Endothelial cell of hepatic sinusoid (primary cell): ENCODE results near the gene METTL6.
"Not testable (repeated sequence)": the region's sequence is repeated elsewhere in the genome, so short reads cannot be mapped to it uniquely, and the experiment has no call there.

Experiments
- in situ Hi-C: cut with HindIII; loops from 2 replicates; pipeline ENCODE4 v1.10.0; 2017; ENCODE audit warnings: low sequenced_read_pairs

The METTL6 gene, protein sequence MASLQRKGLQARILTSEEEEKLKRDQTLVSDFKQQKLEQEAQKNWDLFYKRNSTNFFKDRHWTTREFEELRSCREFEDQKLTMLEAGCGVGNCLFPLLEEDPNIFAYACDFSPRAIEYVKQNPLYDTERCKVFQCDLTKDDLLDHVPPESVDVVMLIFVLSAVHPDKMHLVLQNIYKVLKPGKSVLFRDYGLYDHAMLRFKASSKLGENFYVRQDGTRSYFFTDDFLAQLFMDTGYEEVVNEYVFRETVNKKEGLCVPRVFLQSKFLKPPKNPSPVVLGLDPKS

DNA sequence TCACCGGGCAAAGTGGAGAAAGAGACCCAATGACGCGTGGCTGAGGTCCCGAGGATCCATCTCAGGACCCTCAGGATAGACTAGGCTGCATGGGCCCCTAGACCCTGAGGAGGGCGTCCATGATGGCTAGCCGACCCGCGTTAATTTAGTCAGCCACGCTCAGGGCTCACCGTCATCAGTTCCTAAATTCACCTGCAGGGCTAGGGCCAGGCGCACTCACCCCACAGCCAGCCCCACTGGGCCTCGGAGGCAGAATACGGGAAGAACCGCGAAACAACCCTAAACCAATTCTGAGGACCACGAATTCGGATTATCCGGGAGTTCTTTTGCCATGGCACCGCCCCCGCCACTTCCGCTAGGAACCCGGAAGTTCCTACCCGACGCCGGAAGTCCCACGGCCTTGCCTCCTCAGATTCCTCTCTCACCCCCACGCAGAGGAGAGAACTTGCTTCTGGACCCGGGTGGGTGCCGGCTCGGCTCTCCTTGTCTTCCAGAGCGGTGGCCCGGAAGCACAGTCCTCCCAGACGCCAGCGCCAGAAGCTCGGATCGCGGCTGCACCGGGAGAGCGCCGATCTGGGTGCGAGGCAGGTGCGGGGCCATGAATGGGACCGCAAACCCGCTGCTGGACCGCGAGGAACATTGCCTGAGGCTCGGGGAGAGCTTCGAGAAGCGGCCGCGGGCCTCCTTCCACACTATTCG lies at the start of gene METTL6, which contains the start of gene EAF1:
METTL6 (minus strand) TSS at position 363 of the 699 bp plus-strand sequence. CDS start 1,033 bp downstream, outside the sequence.
EAF1 (plus strand) TSS at position 417 of the 699 bp plus-strand sequence; CDS start at position 599, 182 bp downstream.
- in situ Hi-C loops: loop anchor here (25.0 kb wide), 1 partner anchor 90 kb away; the partner anchor contains the start of gene SH3BP5

DNA sequence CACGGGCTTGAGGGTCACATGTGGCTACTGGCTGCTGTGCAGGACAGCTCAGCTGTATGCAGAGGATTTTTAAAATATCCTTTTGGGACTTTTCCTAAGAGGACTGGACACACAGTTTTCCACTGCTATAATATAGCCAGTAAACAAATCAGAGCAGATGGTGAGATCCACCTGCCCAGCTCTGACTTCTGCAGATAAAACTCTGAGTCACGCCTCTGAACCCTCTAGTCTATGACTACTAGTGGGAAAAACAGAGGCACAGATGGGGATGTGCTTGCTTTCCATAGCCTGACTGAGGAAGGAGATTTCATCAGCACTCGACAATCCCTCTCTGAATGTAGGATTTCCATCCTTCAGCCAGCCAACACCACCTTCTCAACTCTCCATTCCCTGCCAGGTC lies 49.0 kb upstream of the METTL6 start:
- in situ Hi-C loops: no loop called here

DNA sequence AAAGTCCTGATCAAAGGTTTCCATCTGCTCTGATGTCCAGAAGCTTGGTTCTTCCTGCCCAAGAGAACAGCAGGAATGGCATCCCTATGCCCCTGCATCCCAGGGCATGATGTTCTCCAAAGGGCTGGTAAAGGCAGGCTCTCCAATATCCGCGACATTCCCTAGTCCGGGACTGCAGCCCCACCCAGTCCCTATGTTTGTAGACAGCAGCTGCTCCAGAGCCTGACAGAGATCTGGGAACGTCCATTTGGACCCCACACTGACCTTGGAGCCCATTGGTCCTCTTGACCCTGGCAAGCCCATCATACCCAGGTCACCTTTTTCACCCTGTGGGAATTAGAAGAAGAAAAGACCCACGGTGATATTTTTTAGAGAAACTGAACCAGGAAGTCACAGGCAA lies 47.8 kb upstream of the METTL6 start:
- in situ Hi-C loops: no loop called here

DNA sequence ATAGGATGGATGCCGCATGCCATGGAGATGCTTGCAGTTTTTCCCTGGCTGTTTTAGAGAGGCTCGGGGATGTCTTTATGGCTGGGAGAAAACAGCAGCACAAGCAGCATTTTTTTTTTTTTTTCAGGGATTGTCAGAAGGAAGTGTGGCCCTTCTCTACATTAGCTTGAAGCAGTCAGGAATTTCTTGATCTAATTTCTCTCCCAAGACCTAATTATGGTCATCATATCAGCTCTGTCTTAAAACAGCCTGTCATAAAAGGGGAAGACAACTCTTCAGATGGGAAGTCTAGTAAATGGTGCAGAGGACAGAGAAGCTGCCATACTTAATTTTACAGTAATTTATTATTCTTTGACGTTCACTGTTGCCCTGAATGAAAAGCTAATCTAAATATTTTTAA lies 44.5 kb upstream of the METTL6 start:
- in situ Hi-C loops: no loop called here

DNA sequence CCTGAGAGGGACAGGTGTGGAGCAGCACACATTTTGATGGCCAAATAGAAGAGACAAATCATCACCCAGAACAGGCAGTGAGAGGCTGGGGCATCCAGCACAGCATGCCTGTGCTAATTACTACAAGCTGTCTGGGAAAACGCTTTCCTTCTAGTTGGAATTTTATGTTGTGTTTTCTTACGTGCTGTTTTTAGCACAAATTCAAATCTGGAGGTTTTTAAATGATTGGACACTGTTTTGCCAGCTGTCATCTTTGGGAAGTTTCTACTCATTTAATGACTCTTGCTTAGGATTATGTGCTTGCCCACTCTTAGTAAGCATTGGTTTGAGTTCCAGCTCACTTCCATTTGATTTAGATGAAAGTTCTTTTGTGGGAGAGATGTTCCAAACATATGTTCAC lies 43.5 kb upstream of the METTL6 start:
- in situ Hi-C loops: no loop called here

DNA sequence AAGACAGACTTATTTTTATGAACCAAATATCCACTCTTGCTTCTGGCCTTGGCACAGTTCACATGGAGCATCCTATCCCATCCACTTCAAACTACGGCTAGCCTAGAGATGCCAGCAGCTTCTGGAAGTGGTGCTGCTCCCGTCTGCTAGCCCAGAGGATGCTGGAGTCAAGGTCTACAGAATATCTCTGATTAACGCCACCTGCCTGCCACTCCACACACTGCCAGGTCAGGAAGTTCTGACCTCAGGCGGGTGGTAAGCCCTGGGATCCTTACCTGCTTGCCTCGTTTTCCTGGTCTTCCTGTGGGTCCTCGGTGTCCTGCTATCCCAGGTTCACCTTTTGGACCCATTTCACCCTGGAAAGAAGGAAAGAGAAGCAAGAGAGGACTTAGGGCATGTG lies 42.9 kb upstream of the METTL6 start:
- in situ Hi-C loops: no loop called here

DNA sequence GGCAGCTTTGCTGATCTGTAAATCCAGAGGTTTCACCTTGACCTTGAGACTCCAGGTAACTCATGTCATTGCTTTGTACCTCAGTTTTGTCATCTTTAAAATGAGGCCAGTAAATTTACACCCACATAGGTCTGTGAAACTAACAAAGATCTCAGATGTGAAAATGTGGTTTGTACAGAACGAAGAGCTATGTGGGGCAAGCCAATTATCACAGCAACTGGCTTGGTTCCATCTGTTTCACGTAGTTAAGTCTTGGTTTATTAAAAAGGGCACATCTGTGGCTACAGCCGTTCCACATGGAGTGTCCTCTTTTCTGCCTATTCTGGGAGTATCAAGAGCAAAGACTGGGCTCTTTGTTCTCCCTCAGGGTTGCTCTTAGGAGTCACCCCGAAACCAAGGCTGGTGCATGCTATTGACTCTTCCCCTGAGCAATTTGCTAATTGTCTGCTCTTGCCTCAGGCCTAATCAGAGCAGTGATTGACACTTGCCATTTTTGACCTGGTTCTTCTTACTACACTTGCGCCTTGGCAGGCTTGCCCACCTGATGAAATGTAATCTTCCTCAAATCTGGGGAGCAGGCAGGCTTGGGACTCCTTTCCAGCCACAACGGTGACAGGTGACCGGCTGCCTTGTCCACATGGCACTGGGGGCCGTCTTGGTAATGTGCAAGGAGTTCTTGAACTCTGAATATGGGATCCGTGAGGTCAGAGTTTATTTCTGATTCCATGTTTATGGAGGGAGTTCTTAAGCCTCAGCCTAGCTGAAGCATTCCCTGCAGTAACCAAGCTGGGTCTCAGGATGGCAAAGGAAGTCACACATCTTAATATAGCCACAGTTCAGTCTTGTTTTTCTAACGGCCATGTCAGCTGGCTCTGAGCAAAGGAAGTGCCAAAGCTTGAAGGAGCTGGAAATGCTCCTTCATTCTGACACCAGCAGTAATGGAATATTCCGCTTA lies 40.2 kb upstream of the METTL6 start:
- in situ Hi-C loops: loop anchor here (5.0 kb wide), 1 partner anchor 60 kb away; no protein-coding TSS in a partner anchor

DNA sequence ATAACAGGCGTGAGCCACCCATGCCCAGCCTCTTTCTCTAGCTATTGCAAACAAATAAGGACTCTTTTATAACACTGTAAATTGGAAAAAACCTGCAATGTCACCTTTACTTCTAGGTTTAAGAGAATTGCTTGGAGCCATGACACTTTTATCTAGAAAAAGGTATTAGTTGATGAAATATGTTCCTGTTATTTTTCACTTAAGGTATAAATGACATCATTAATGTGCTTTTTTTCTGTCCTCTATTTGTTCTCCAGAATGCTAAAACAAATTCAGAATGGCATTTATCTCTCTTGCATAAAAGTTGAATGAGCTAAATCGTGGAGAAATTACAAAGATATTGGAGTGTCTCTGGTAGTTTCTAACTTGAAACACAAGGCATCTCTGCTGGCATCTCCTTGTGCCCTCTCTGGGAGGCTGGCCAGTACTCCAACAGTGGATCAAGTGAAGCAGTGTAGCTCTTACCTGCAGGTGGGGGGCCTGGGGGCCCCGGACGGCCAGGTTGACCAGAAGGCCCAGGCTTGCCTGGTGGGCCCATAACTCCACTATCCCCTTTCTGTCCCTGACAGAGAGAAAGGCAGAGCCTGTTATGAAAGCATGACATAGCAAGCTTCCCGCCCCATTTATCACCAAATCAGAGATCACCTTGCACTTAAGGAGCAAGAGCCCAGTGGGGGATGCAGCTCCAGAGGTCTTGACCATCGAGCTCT lies 38.7 kb upstream of the METTL6 start:
- in situ Hi-C loops: loop anchor here (5.0 kb wide), 1 partner anchor 59 kb away; no protein-coding TSS in a partner anchor

DNA sequence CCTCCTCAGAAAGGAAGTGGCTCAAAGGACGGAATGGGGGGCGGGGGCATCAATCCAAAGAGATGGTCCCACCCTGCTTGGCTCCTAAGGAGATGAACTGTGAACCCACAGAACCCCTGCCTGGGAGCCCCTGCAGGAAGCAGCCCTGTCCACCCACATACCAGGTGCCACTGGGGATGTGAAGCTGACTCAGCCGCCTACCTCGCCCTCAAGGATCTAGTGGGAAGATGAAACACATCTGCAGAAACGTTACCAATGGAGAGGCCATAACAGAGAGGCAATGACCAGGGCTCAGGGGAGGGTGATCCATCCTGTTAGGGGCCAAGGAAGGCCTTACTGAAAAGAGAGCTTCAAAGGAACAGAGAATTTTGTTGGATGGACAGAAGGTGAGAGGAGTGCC lies 35.1 kb upstream of the METTL6 start:
- in situ Hi-C loops: no loop called here

DNA sequence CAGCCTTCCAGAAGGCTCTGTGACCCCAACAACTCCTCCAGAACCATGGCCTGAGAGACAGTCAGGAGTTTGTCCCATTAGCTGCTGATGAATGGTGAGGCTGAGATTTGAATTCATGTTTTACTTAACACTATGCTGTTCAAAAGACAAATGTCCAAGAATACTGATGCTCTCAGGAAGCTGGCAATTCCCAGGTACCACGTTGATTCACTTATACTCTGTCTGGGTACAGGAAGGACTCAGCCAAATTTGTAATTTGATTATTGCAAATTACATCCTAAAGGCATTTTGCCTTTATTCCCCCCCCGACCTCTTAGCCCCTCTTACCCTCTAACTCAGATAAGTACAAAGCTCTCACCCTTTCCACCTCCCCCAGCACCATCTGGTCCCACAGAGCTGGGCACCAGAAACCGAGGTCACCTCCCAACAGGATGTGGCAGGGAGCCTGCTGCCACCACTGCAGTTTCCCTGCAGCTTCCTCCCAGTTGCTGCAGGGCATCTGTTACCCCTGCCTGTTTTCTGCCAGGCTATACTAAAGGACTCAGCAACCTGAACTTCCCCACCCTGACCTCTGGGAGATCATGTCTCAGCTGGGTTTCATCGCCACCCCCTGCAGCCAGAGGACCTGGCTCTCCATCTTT lies 33.7 kb upstream of the METTL6 start:
- in situ Hi-C loops: no loop called here

DNA sequence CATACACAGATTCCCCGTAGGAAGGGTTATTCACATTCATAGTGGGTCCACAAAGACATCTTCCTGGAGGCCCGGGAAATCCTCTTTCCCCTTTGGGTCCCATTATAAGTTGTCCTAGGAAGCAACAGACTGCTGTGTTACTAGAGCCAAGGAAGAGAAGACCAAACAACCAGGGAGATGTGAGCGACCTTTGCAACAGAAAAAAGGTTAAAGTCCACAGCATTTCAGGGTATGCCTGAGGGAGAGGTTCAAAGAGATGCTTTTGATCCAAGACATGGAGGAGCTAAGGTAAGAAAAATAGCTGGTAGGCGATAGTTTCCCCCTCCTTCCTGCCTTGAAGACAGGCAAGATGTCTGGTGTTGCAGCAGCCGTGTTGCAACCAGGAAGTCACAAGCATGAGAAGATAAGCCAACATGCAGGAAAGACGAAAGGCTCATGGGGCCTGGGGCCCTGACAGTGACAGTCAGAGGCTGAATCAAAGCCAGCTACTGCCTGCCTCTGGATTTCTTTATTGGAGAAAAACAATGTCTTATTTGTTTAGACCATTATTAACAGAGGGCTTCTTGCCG lies 31.0 kb upstream of the METTL6 start:
- in situ Hi-C loops: no loop called here

DNA sequence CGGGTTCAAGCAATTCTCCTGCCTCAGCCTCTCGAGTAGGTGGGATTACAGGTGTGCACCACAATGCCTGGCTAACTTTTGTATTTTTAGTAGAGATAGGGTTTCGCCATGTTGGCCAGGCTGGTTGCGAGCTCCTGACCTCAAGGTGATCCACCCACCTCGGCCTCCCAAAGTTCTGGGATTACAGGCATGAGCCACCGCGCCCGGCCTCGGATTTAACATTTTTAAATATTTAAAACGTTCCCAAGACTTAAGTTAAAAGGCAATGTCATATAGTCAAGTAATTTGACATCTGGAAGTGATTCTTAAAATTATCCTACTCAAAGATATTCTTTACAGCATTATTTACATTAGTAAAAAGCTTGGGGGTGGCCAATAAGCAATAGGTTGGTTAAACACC lies 29.6 kb upstream of the METTL6 start:
- in situ Hi-C loops: not testable (repeated sequence)

DNA sequence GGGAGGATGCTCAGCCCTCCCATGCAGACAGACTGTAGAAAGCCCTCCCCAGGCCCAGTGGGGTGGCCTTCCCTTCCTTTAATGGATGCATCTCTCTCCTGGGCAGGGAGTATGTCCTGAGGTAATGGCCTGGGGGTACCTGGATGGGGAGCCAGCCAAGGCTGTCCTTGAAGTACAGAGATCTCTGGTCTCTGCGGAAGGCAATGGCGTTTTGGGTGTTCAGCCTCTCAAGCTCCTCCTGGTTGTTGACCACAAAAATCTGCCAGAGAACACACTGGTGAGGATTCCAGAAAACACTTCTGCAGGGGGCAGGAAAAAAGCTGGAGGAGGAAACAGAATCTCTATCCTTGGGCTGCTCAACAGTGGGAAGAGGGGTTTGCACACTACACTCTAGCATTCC lies 29.0 kb upstream of the METTL6 start:
- in situ Hi-C loops: no loop called here

DNA sequence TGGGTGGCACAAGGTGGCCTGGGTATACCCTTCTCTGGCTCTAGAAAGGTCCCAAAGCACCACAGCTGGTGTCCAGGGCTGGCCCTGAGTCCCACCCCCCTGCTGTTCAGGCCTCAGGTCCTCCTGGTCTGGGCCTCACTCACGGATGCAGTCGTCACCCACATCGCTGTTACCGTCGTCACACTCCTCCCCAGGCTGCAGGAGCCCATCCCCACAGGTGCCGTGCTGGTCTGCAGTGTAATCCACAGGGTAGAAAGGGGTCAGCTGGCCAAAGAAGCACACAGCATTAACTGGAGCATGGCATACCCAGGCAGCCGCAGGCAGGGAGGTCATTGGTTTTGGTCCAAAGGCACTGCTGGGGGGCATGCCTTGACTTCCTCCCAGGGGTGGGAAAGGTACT lies 28.4 kb upstream of the METTL6 start:
- in situ Hi-C loops: no loop called here

DNA sequence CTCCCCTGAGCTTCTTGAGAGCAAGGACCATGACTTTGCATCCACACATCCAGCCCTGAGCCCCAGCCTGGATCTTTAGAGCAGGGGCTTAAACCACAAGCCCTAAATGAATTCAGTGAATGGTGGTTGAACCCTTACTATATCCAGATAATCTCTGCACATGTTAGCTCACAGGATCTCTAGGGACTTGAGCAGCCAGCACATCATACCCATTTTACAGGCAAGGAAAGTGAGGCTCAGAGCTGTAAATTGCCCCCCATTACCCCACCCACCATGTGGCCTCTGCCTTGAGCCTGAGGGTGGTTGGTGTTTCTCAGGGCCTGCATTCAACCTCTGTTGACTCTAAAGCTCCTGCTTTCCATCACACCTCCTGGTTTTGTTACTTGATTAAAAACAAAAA lies 27.6 kb upstream of the METTL6 start:
- in situ Hi-C loops: no loop called here

DNA sequence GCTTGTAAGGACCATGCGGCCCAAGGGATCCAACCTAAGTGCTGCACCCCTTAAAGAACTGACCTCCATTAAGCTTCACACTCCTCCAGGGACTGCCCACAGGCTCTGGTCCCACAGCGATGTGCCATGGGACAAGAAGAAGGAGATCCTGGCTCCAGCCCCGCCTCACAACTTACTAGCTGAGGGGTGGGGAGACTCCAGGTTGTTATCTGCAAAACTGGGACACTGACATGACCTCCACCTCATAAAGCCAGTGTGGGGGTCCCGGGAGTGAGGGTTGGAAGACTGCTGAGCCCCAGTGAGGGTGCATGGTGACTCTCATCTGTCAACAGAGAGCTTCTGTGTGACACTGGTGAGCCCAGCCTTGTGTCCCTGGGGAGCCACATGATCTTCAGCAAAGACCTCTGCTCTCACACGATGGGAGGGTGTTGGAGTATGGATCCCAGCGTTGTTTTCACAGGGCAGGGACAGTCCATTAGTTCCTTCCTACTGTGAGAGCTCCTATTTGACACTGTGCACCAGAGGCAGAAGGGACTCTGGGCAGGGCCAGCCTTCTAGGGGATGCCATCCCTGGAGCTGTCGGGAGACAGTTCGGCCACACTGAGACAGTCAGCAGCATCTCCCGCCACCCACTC lies 26.8 kb upstream of the METTL6 start:
- in situ Hi-C loops: no loop called here

DNA sequence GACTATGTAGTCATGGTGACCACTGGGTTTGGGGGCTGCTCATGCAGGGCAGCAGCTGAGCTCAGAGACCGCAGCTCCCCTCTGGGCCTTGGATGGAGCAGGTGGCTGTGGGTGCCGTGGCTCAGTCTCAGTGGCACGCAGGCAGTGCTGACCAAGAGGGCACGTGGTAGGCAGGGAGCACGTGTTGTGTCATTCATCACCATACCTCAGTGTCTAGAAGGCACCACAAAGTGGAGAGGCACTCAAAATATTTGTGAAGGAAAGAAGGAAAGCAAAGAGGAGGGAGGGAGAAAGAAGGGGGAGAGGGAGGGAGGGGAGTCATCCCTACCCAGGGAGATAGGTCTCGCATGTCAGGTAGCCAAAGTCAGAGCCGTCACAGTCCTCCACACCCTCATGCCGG lies 26.2 kb upstream of the METTL6 start:
- in situ Hi-C loops: no loop called here

DNA sequence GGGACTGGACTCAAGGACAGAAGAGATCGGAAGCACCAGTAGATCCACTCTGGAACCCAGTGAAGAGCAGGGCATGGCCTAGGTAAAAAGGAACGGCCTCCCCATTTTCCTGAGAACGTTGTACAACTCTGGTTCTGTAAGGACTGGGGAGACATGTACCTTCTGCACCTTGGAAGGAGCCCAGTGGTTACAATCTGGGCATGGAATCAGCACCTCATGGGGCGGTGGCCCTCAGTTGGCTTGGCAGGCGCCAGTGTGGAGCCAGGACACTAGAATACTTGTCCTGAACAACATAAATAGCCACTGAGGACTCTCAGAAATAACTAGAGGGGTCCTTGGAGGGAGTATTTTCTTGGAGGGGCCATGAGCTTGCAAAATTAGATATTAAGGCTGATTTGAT lies 25.6 kb upstream of the METTL6 start:
- in situ Hi-C loops: no loop called here

DNA sequence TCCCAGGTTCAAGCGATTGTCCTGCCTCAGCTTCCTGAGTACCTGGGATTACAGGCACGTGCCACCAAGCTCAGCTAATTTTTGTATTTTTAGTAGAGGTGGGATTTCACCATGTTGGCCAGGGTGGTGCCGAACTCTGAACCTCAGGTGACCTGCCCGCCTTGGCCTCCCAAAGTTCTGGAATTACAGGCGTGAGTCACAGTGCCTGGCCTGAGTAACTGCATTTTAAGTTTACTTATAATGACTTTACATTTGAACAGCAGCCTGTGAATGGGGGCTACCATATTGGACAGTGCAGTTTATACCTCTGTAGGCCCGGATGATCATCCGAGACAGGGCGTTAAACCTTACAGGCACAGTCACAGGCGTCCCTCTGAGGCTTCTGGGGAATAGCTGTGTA lies 24.8 kb upstream of the METTL6 start:
- in situ Hi-C loops: no loop called here
